ENCODE data around the gene IL3.

IL3 gene

GRCh38 chr5:132020568-132021339 lies 39.7 kb upstream of the IL3 start:
- no peaks in the 10 kb centered on the region for H3K27me3 Mint-ChIP-seq
- peaks cover 7% of the 10 kb centered on the region for H3K36me3 Mint-ChIP-seq (ENCODE audit: insufficient read depth)
- ATAC-seq (replicated peaks) (peak; percentile 31), DNase-seq (peak in 1 of 3 experiments; percentile 18)
- no peaks in the 10 kb centered on the region for H3K9me3 Mint-ChIP-seq
- H3K4me1 Mint-ChIP-seq (ENCODE audit: low read depth in 2 of 2) = peaks cover 23 to 40% of the 10 kb centered on the region in 2 donors
- peak overlapping the region; percentile 26 to 34 for H3K4me3 Mint-ChIP-seq
- H3K27ac Mint-ChIP-seq = peak overlapping the region; percentile 53 to 83

GRCh38 chr5:132021654-132022053 lies 38.8 kb upstream of the IL3 start:
- no peaks in the 10 kb centered on the region for H3K9me3 Mint-ChIP-seq
- H3K36me3 Mint-ChIP-seq (ENCODE audit: insufficient read depth) = peaks cover 9% of the 10 kb centered on the region
- DNase-seq = no peak
- H3K4me1 Mint-ChIP-seq (ENCODE audit: low read depth in 2 of 2) = peaks cover 23 to 36% of the 10 kb centered on the region in 2 donors
- no peak for ATAC-seq (replicated peaks)
- no peak overlapping the region for H3K27ac Mint-ChIP-seq
- no peaks in the 10 kb centered on the region for H3K27me3 Mint-ChIP-seq
- no peak overlapping the region for H3K4me3 Mint-ChIP-seq

DNA sequence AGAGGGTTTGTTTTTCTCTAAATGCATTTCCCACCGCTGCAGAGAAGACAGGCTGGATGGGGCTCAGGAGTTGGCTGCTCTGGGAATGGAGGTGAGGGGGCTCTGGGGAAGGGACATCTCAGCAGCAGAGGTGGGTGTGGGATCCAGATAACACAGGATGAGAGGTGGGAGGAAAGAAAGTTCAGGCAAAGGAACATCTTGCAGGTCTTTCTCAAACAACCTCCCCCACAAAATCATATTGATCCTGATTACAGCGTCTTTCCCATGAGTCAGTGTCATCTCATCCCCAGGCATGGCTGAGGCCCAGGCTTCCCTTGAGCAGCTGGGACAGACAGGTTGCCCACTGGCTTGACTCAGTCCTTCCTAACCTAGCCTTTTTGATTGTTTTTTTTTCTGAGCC lies 37.7 kb upstream of the IL3 start:
- H3K36me3 Mint-ChIP-seq (ENCODE audit: insufficient read depth) = peaks cover 9% of the 10 kb centered on the region
- no peak for ATAC-seq (replicated peaks)
- no peak overlapping the region for H3K4me3 Mint-ChIP-seq

GRCh38 chr5:132023258-132024116 lies 37.0 kb upstream of the IL3 start:
- H3K27ac Mint-ChIP-seq = peak overlapping the region in 1 of 2 donors; percentile 66
- peaks cover 28 to 30% of the 10 kb centered on the region in 2 donors for H3K4me1 Mint-ChIP-seq (ENCODE audit: low read depth in 2 of 2)
- no peaks in the 10 kb centered on the region for H3K9me3 Mint-ChIP-seq
- ATAC-seq (replicated peaks) = no peak
- no peak overlapping the region for H3K4me3 Mint-ChIP-seq
- peaks cover 9% of the 10 kb centered on the region for H3K36me3 Mint-ChIP-seq (ENCODE audit: insufficient read depth)
- no peak for DNase-seq
- H3K27me3 Mint-ChIP-seq = no peaks in the 10 kb centered on the region

More for the DNA sequence above, 37.7 kb upstream of the IL3 start:
- Mint-ChIP-seq H3K4me1 (ENCODE audit: low read depth in 2 of 2) (peaks cover 25 to 28% of the 10 kb centered on the region in 2 donors), H3K27ac (peak overlapping the region in 1 of 2 donors; percentile 66), H3K9me3 (no peaks in the 10 kb centered on the region), H3K27me3 (no peaks in the 10 kb centered on the region)
- no peak for DNase-seq

- DNase-seq (no peak), ATAC-seq (replicated peaks) (no peak)
- no peak overlapping the region for H3K27ac Mint-ChIP-seq
- H3K27me3 Mint-ChIP-seq = no peaks in the 10 kb centered on the region
- H3K4me3 Mint-ChIP-seq = no peak overlapping the region
- H3K9me3 Mint-ChIP-seq = no peaks in the 10 kb centered on the region
- H3K4me1 Mint-ChIP-seq (ENCODE audit: low read depth in 2 of 2) = peaks cover 26 to 31% of the 10 kb centered on the region in 2 donors
- H3K36me3 Mint-ChIP-seq (ENCODE audit: insufficient read depth) = peaks cover 9% of the 10 kb centered on the region
These were observed 36.4 kb upstream of the IL3 start for GRCh38 chr5:132024117-132024435.

GRCh38 chr5:132024789-132025402 lies 35.6 kb upstream of the IL3 start:
- Mint-ChIP-seq H3K27me3 (peaks cover 0 to 2% of the 10 kb centered on the region in 2 donors), H3K9me3 (no peaks in the 10 kb centered on the region), H3K36me3 (ENCODE audit: insufficient read depth) (peaks cover 8% of the 10 kb centered on the region), H3K27ac (no peak overlapping the region), H3K4me1 (ENCODE audit: low read depth in 2 of 2) (peaks cover 24 to 31% of the 10 kb centered on the region in 2 donors), H3K4me3 (no peak overlapping the region)
- ATAC-seq (replicated peaks) = no peak
- no peak for DNase-seq

GRCh38 chr5:132025403-132025971 lies 35.0 kb upstream of the IL3 start:
- Mint-ChIP-seq H3K36me3 (ENCODE audit: insufficient read depth) (peaks cover 5% of the 10 kb centered on the region), H3K9me3 (no peaks in the 10 kb centered on the region), H3K27ac (no peak overlapping the region), H3K4me1 (ENCODE audit: low read depth in 2 of 2) (peaks cover 19 to 30% of the 10 kb centered on the region in 2 donors), H3K27me3 (peaks cover 0 to 8% of the 10 kb centered on the region in 2 donors), H3K4me3 (no peak overlapping the region)
- ATAC-seq (replicated peaks) (no peak), DNase-seq (no peak)

GRCh38 chr5:132026516-132027008 lies 33.9 kb upstream of the IL3 start:
- Mint-ChIP-seq H3K4me1 (ENCODE audit: low read depth in 2 of 2) (peaks cover 11 to 24% of the 10 kb centered on the region in 2 donors), H3K9me3 (no peaks in the 10 kb centered on the region), H3K27ac (no peak overlapping the region), H3K4me3 (no peak overlapping the region), H3K36me3 (ENCODE audit: insufficient read depth) (peaks cover 5% of the 10 kb centered on the region), H3K27me3 (peaks cover 0 to 11% of the 10 kb centered on the region in 2 donors)
- DNase-seq (peak; percentile 59 to 63 (median 63)), ATAC-seq (replicated peaks) (peak; percentile 96)

GRCh38 chr5:132027027-132027426 lies 33.4 kb upstream of the IL3 start:
- H3K9me3 Mint-ChIP-seq = no peaks in the 10 kb centered on the region
- H3K36me3 Mint-ChIP-seq (ENCODE audit: insufficient read depth) = peaks cover 5% of the 10 kb centered on the region
- no peak overlapping the region for H3K27ac Mint-ChIP-seq
- no peak for DNase-seq
- peaks cover 0 to 11% of the 10 kb centered on the region in 2 donors for H3K27me3 Mint-ChIP-seq
- H3K4me1 Mint-ChIP-seq (ENCODE audit: low read depth in 2 of 2) = peaks cover 11 to 24% of the 10 kb centered on the region in 2 donors
- H3K4me3 Mint-ChIP-seq = no peak overlapping the region
- no peak for ATAC-seq (replicated peaks)

DNA sequence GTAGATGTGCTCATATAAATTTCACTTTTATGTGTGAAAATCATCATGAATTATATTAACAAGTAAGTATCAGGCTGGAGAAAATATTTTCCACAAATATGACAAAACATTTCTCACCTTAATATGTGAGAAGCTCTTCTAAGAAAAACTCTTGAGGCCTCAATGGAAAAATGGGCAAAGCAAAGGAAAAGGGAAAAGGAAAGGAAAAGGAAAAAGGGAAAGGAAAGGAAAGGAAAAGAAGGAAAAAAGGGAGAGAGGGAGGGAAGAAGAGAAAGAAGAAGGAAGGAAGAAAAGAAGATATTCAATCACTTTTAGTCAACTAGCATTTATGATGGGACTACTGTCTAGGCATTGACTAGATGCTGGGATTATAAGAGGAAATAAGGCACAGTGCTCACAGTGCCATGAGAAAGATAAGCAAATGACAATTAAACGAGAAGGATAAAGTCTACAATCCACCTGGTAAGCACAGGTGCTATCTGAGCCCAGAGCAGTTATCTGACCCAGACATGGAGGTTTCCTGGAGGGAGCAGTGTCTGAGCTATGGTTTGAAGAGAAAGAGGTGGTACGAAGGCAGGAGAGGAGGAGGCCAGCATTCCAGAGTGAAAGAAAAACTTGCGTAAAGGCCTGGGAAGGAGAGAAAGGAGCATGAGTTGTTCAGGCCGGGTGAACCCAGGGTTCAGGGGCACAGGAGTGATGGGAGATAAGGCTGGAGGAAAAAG lies 30.7 kb upstream of the IL3 start:
- Mint-ChIP-seq H3K27ac (peak overlapping the region in 1 of 2 donors; percentile 62), H3K27me3 (peaks cover 0 to 23% of the 10 kb centered on the region in 2 donors), H3K4me3 (no peak overlapping the region), H3K4me1 (ENCODE audit: low read depth in 2 of 2) (peaks cover 2 to 16% of the 10 kb centered on the region in 2 donors), H3K9me3 (peaks cover 0 to 5% of the 10 kb centered on the region in 2 donors), H3K36me3 (ENCODE audit: insufficient read depth) (peaks cover 5% of the 10 kb centered on the region)
- no peak for DNase-seq
- ATAC-seq (replicated peaks) = no peak

DNA sequence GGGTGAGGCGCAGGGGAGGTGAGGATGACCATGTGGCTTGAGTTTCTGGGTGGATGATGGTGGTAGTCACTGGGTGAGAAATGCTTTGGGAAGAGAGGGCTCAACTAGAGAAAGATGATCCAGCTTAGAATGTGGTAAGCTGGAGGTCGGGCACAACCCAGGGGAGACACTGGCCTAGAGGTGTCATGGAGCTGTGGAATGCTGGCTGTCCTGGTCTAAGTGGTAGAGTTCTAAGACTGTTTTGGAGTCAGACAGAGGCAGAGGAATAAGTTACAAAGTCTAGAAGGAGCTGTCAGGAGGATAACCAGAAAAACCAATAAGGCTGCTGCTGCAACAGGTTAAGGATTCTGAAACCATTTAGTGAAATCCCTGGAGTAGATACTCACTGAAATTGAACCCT lies 29.8 kb upstream of the IL3 start:
- Mint-ChIP-seq H3K4me3 (no peak overlapping the region), H3K27me3 (peaks cover 0 to 23% of the 10 kb centered on the region in 2 donors), H3K4me1 (ENCODE audit: low read depth in 2 of 2) (peaks cover 2 to 16% of the 10 kb centered on the region in 2 donors), H3K27ac (peak overlapping the region in 1 of 2 donors; percentile 62), H3K36me3 (ENCODE audit: insufficient read depth) (peaks cover 5% of the 10 kb centered on the region), H3K9me3 (peaks cover 0 to 5% of the 10 kb centered on the region in 2 donors)
- no peak for ATAC-seq (replicated peaks)
- DNase-seq = no peak

GRCh38 chr5:132032196-132032595 lies 28.3 kb upstream of the IL3 start:
- no peak for DNase-seq
- Mint-ChIP-seq H3K9me3 (peaks cover 0 to 5% of the 10 kb centered on the region in 2 donors), H3K4me1 (ENCODE audit: low read depth in 2 of 2) (peaks cover 2 to 13% of the 10 kb centered on the region in 2 donors), H3K27me3 (peaks cover 0 to 23% of the 10 kb centered on the region in 2 donors), H3K36me3 (ENCODE audit: insufficient read depth) (no peaks in the 10 kb centered on the region), H3K27ac (no peak overlapping the region), H3K4me3 (no peak overlapping the region)
- ATAC-seq (replicated peaks) = no peak
